ENCODE measurements around the gene CCDC170. TPM values are rescaled to one million over a fixed set of nuclear protein-coding genes. Genes with fewer than 3 reads are reported as not detected.

CCDC170 gene
- total RNA-seq, 1 donor from 2014 or later, result 0.14 TPM

- DNase-seq (ENCODE audit: low read depth) (peak; percentile 30), FAIRE-seq (no peak)
- peaks cover 2% of the 10 kb centered on the region for H3K4me1 Mint-ChIP-seq (ENCODE audit: low read depth, unreplicated experiment)
- no peaks in the 10 kb centered on the region for H3K36me3 Mint-ChIP-seq (ENCODE audit: low read depth, unreplicated experiment)
- H3K27me3 Mint-ChIP-seq (ENCODE audit: low read depth, unreplicated experiment), result peaks cover 36% of the 10 kb centered on the region
- no peaks in the 10 kb centered on the region for H3K9me3 Mint-ChIP-seq (ENCODE audit: unreplicated experiment)
- TF ChIP-seq EZH2 (IDR thresholded peaks at IDR 0.05; ENCODE audit: insufficient read depth, low read length) (no peak), CTCF (IDR thresholded peaks at IDR 0.05; ENCODE audit: insufficient read depth, low read depth, low read length) (no peak)
- H3K4me2 ChIP-seq (ENCODE audit: low read length), result peak overlapping the region; percentile 98
- no peaks in the 10 kb centered on the region for H3K79me2 ChIP-seq (ENCODE audit: insufficient read depth, low read length)
- H3K9ac ChIP-seq (ENCODE audit: low read length), result peak overlapping the region; percentile 78
- no peak overlapping the region for H3K27ac ChIP-seq (ENCODE audit: low read depth, low read length)
- peak overlapping the region; percentile 94 for H2AFZ ChIP-seq (ENCODE audit: low read depth, low read length)
- no peak overlapping the region for H3K27ac Mint-ChIP-seq (ENCODE audit: unreplicated experiment)
- no peaks in the 10 kb centered on the region for H3K36me3 ChIP-seq (ENCODE audit: insufficient read depth, low read length)
- H3K27me3 ChIP-seq (ENCODE audit: insufficient read depth, low read length), result no peaks in the 10 kb centered on the region
- no peaks in the 10 kb centered on the region for H4K20me1 ChIP-seq (ENCODE audit: insufficient read depth, low read length)
- peaks cover 10% of the 10 kb centered on the region for H3K4me1 ChIP-seq (ENCODE audit: insufficient read depth, low read length)
- no peaks in the 10 kb centered on the region for H3K9me3 ChIP-seq (ENCODE audit: insufficient read depth, low read depth, low read length)
- peak overlapping the region; percentile 73 for H3K4me3 ChIP-seq (ENCODE audit: insufficient read depth, low read depth, low read length)
- H3K4me3 Mint-ChIP-seq (ENCODE audit: unreplicated experiment), result peak overlapping the region; percentile 81
Observed at GRCh38 chr6:151494936-151495320, 1.1 kb downstream of the CCDC170 start.

GRCh38 chr6:151495380-151495779, 1.6 kb downstream of the CCDC170 start:
- peaks cover 36% of the 10 kb centered on the region for H3K27me3 Mint-ChIP-seq (ENCODE audit: low read depth, unreplicated experiment)
- peaks cover 2% of the 10 kb centered on the region for H3K4me1 Mint-ChIP-seq (ENCODE audit: low read depth, unreplicated experiment)
- H3K4me1 ChIP-seq (ENCODE audit: insufficient read depth, low read length), result peaks cover 10% of the 10 kb centered on the region
- no peak overlapping the region for H2AFZ ChIP-seq (ENCODE audit: low read depth, low read length)
- H3K36me3 ChIP-seq (ENCODE audit: insufficient read depth, low read length), result no peaks in the 10 kb centered on the region
- no peaks in the 10 kb centered on the region for H3K27me3 ChIP-seq (ENCODE audit: insufficient read depth, low read length)
- no peaks in the 10 kb centered on the region for H3K79me2 ChIP-seq (ENCODE audit: insufficient read depth, low read length)
- no peak overlapping the region for H3K27ac ChIP-seq (ENCODE audit: low read depth, low read length)
- no peak overlapping the region for H3K9ac ChIP-seq (ENCODE audit: low read length)
- H3K4me3 Mint-ChIP-seq (ENCODE audit: unreplicated experiment), result no peak overlapping the region
- no peak for FAIRE-seq
- H3K27ac Mint-ChIP-seq (ENCODE audit: unreplicated experiment), result no peak overlapping the region
- H4K20me1 ChIP-seq (ENCODE audit: insufficient read depth, low read length), result no peaks in the 10 kb centered on the region
- DNase-seq (ENCODE audit: low read depth), result no peak
- no peak for TF ChIP-seq EZH2 (IDR thresholded peaks at IDR 0.05; ENCODE audit: insufficient read depth, low read length)
- no peak for TF ChIP-seq CTCF (IDR thresholded peaks at IDR 0.05; ENCODE audit: insufficient read depth, low read depth, low read length)
- no peak overlapping the region for H3K4me2 ChIP-seq (ENCODE audit: low read length)
- no peak overlapping the region for H3K4me3 ChIP-seq (ENCODE audit: insufficient read depth, low read depth, low read length)
- H3K36me3 Mint-ChIP-seq (ENCODE audit: low read depth, unreplicated experiment), result no peaks in the 10 kb centered on the region
- H3K9me3 Mint-ChIP-seq (ENCODE audit: unreplicated experiment), result no peaks in the 10 kb centered on the region
- no peaks in the 10 kb centered on the region for H3K9me3 ChIP-seq (ENCODE audit: insufficient read depth, low read depth, low read length)

GRCh38 chr6:151497905-151498304, 4.1 kb downstream of the CCDC170 start:
- DNase-seq (ENCODE audit: low read depth) (no peak), FAIRE-seq (no peak)
- H3K27ac Mint-ChIP-seq (ENCODE audit: unreplicated experiment), result no peak overlapping the region
- no peaks in the 10 kb centered on the region for H3K9me3 Mint-ChIP-seq (ENCODE audit: unreplicated experiment)
- Histone ChIP-seq H3K79me2 (ENCODE audit: insufficient read depth, low read length) (no peaks in the 10 kb centered on the region), H3K4me1 (ENCODE audit: insufficient read depth, low read length) (peaks cover 10% of the 10 kb centered on the region), H3K4me3 (ENCODE audit: insufficient read depth, low read depth, low read length) (no peak overlapping the region), H2AFZ (ENCODE audit: low read depth, low read length) (no peak overlapping the region), H3K27ac (ENCODE audit: low read depth, low read length) (no peak overlapping the region), H4K20me1 (ENCODE audit: insufficient read depth, low read length) (no peaks in the 10 kb centered on the region), H3K36me3 (ENCODE audit: insufficient read depth, low read length) (no peaks in the 10 kb centered on the region), H3K9me3 (ENCODE audit: insufficient read depth, low read depth, low read length) (no peaks in the 10 kb centered on the region), H3K4me2 (ENCODE audit: low read length) (no peak overlapping the region), H3K9ac (ENCODE audit: low read length) (no peak overlapping the region), H3K27me3 (ENCODE audit: insufficient read depth, low read length) (no peaks in the 10 kb centered on the region)
- H3K27me3 Mint-ChIP-seq (ENCODE audit: low read depth, unreplicated experiment), result peaks cover 24% of the 10 kb centered on the region
- no peak overlapping the region for H3K4me3 Mint-ChIP-seq (ENCODE audit: unreplicated experiment)
- no peak for TF ChIP-seq CTCF (IDR thresholded peaks at IDR 0.05; ENCODE audit: insufficient read depth, low read depth, low read length)
- no peak for TF ChIP-seq EZH2 (IDR thresholded peaks at IDR 0.05; ENCODE audit: insufficient read depth, low read length)
- H3K36me3 Mint-ChIP-seq (ENCODE audit: low read depth, unreplicated experiment), result no peaks in the 10 kb centered on the region
- H3K4me1 Mint-ChIP-seq (ENCODE audit: low read depth, unreplicated experiment), result peaks cover 2% of the 10 kb centered on the region
